HEK293T (cell line): ENCODE measurements around the gene CNOT11.
"Not testable (repeated sequence)": the region's sequence is repeated elsewhere in the genome, so short reads cannot be mapped to it uniquely, and the experiment has no call there.

Source experiments
- BHLHE40 ChIP-seq: fragments of 450-650 bp; IDR thresholded peaks from 2 replicates; pipeline ENCODE4 v1.6.1; 2016; ENCODE audit warnings: mild to moderate bottlenecking, moderate library complexity, borderline replicate concordance
- ELF4 ChIP-seq: fragments of 450-650 bp; IDR thresholded peaks from 2 replicates; pipeline ENCODE4 v1.6.1; 2017; ENCODE audit warnings: antibody characterized with exemption
- HDGF ChIP-seq: fragments of 450-650 bp; IDR thresholded peaks from 2 replicates; pipeline ENCODE4 v1.6.1; 2017; ENCODE audit warnings: antibody characterized with exemption, borderline replicate concordance
- L3MBTL2 ChIP-seq: fragments of 450-650 bp; conservative IDR thresholded peaks from 2 replicates; pipeline ENCODE4 v1.6.1; 2016; ENCODE audit warnings: mild to moderate bottlenecking
- LEF1 ChIP-seq: fragments of 450-650 bp; IDR thresholded peaks from 2 replicates; pipeline ENCODE4 v1.6.1; 2017; ENCODE audit warnings: mild to moderate bottlenecking, borderline replicate concordance
- NFRKB ChIP-seq: fragments of 450-650 bp; IDR thresholded peaks from 2 replicates; pipeline ENCODE4 v1.6.1; 2016; ENCODE audit warnings: mild to moderate bottlenecking, moderate library complexity
- SP1 ChIP-seq: fragments of 450-650 bp; IDR thresholded peaks from 2 replicates; pipeline ENCODE4 v1.6.1; 2017

DNA sequence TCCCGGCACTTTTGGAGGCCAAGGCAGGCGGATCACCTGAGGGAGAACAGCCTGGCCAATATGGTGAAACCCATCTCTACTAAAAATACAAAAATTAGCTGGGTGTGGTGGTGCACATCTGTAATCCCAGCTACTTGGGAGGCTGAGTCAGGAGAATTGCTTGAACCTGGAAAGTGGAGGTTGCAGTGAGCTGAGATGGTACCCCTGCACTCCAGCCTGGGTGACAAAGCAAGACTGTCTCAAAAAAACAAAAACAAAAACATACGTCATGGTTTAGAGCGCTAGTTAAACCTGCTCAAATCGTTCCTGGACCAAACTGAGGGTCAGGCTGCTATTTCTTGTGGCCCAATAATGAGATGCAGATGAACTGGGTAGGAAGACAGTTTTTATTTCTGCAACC lies 7.2 kb upstream of the CNOT11 start:
- TF ChIP-seq SP1, L3MBTL2, HDGF, LEF1, ELF4, BHLHE40, NFRKB: not testable (repeated sequence)
